GM21447 (cell line): ENCODE measurements around the gene OSBP2.
"Not testable (repeated sequence)": the region's sequence is repeated elsewhere in the genome, so short reads cannot be mapped to it uniquely, and the experiment has no call there.

Experiments used
- ATAC-seq: cut with Tn5 transposase; IDR thresholded peaks from one replicate; pipeline ENCODE4 v1.9.1; 2021; ENCODE audit not compliant: unreplicated experiment

OSBP2 gene

GRCh38 chr22:30675436-30675835, 19.2 kb upstream of the OSBP2 start:
- no peak for ATAC-seq

GRCh38 chr22:30676565-30676964, 18.1 kb upstream of the OSBP2 start:
- not testable (repeated sequence) for ATAC-seq

GRCh38 chr22:30679895-30680690, 14.6 kb upstream of the OSBP2 start:
- not testable (repeated sequence) for ATAC-seq

- ATAC-seq: no peak
Observed at GRCh38 chr22:30680991-30681770, 13.5 kb upstream of the OSBP2 start.

GRCh38 chr22:30681831-30682230, 12.8 kb upstream of the OSBP2 start:
- ATAC-seq: no peak

GRCh38 chr22:30685178-30685577, 9.5 kb upstream of the OSBP2 start:
- no peak for ATAC-seq

- ATAC-seq: no peak
Observed at GRCh38 chr22:30687358-30687757, 7.3 kb upstream of the OSBP2 start.

- no peak for ATAC-seq
Observed at GRCh38 chr22:30689622-30690021, 5.1 kb upstream of the OSBP2 start.

GRCh38 chr22:30691204-30691603, 3.5 kb upstream of the OSBP2 start:
- ATAC-seq: no peak

- ATAC-seq: no peak
Observed at GRCh38 chr22:30694171-30694639, 469 bp upstream of the OSBP2 start.

- ATAC-seq: no peak
Observed at GRCh38 chr22:30695351-30695851, 727 bp downstream of the OSBP2 start.

GRCh38 chr22:30695871-30696655, 1.4 kb downstream of the OSBP2 start:
- no peak for ATAC-seq

- ATAC-seq: no peak
Observed at GRCh38 chr22:30697975-30698374, 3.3 kb downstream of the OSBP2 start.

GRCh38 chr22:30701872-30702271, 7.2 kb downstream of the OSBP2 start:
- ATAC-seq: no peak

- ATAC-seq: no peak
Observed at GRCh38 chr22:30702856-30703255, 8.2 kb downstream of the OSBP2 start.

GRCh38 chr22:30704978-30705377, 10.3 kb downstream of the OSBP2 start:
- ATAC-seq: no peak

GRCh38 chr22:30705710-30706651, 11.3 kb downstream of the OSBP2 start:
- ATAC-seq: peak; percentile 60

GRCh38 chr22:30709980-30710379, 15.3 kb downstream of the OSBP2 start:
- ATAC-seq: not testable (repeated sequence)

- ATAC-seq: no peak
Observed at GRCh38 chr22:30712094-30712493, 17.4 kb downstream of the OSBP2 start.

GRCh38 chr22:30714062-30714461, 19.4 kb downstream of the OSBP2 start:
- no peak for ATAC-seq
